GM19324 (cell line): ENCODE measurements around the gene TEX55.
"Not testable (repeated sequence)": the region's sequence is repeated elsewhere in the genome, so short reads cannot be mapped to it uniquely, and the experiment has no call there.

ENCODE experiments used
- ATAC-seq: cut with Tn5 transposase; IDR thresholded peaks from one replicate; pipeline ENCODE4 v1.9.1; 2021; ENCODE audit warnings: mild to moderate bottlenecking, moderate library complexity; ENCODE audit not compliant: unreplicated experiment, low FRiP score

TEX55 gene

DNA sequence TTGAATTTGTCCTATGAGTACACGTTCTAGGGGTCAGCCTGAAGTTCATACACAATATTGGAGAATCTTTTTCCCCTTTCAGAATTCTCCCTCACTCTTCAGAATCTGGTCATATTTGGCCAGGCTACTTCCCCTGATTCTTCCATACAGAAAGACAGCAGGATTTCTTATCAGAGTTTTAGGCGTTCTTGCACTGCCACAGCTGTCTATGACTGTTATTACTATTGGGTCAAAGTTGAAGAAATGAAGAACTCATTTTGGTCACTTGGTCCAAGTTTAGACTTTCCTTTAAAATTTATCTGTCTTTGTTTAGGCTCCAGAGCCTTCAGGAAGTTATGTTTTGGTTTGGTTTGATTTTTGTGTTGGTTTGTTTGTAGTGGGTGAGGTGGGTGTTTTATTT is 12.0 kb downstream of the TEX55 start:
- ATAC-seq: no peak

- no peak for ATAC-seq
Observed at GRCh38 chr3:119160361-119160760, 14.4 kb downstream of the TEX55 start.

- no peak for ATAC-seq
Observed at GRCh38 chr3:119160815-119161214, 14.8 kb downstream of the TEX55 start.

DNA sequence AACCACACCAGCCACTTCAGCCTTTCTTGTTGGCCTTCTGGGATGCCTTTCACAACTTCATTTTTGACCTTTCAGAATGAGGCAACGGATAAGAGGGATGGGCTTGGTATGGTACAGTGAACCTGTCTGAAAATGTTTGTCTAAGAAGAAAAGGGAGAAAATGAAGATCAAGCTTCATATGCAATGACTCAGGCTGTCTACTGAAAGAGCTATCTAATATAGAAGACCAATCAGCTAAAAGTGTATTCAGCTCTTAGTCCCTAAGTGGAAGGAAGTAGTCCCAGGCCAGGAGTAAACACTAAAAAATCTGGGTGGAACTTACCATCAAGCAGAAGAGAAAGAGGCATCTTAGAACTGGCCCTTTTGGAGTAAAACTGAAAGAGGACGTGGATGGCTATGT is 15.3 kb downstream of the TEX55 start:
- ATAC-seq: no peak

DNA sequence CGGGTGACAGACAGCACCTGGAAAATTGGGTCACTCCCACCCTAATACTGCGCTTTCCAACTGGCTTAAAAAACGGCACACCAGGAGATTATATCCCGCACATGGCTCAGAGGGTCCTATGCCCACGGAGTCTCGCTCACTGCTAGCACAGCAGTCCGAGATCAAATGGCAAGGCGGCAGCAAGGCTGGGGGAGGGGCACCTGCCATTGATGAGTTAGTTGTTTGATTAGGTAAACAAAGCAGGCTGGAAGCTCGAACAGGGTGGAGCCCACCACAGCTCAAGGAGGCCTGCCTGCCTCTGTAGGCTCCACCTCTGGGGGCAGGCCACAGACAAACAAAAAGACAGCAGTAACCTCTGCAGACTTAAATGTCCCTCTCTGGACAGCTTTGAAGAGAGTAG is 18.8 kb downstream of the TEX55 start:
- not testable (repeated sequence) for ATAC-seq

- no peak for ATAC-seq
Observed at GRCh38 chr3:119170821-119171220, 24.9 kb downstream of the TEX55 start.

DNA sequence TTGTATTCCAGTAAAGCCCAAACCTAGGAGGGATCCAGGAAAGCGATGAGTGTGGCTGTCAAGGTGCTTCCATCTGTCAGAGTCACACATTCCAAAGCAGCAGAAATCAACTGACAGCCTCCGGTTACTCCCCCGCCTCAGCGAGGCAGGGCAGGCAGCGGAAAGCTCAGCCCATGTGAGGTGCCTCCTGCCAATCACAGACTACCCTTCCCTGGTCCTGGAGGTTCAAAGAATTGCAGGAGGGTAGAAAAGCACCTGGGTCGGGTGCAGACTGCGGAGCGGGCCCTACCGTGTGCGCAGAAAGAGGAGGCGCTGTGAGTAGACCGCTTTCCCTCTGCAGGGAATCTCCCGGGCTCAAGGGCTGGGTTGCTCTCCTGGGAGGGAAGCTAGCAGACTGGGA is 27.4 kb downstream of the TEX55 start, which contains the start of gene UPK1B:
UPK1B (plus strand) TSS at position 274 of the 400 bp plus-strand sequence. CDS start 13,144 bp downstream, outside the sequence.
- no peak for ATAC-seq

- no peak for ATAC-seq
Observed at GRCh38 chr3:119175872-119176756, 30.1 kb downstream of the TEX55 start.

DNA sequence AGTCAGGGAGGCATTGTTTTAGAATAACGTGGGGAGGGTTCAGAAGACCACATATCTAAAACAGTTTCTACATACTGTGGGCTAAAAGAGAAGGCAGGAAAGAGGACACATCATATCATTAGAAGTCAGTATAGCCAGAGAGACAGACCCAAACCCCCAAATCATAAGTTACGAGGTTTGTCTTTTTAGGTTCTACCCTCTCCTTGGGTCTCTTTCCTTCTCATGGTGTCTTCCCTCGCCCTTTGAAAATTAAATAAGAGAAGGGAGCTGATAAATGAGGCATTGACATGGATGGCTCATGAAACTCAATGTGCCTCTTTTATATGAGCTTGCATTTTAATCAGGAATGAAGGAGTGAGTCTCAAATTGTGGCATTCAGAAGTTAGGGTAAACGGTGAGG is 30.8 kb downstream of the TEX55 start:
- no peak for ATAC-seq

- ATAC-seq: no peak
Observed at GRCh38 chr3:119177321-119177720, 31.4 kb downstream of the TEX55 start.

DNA sequence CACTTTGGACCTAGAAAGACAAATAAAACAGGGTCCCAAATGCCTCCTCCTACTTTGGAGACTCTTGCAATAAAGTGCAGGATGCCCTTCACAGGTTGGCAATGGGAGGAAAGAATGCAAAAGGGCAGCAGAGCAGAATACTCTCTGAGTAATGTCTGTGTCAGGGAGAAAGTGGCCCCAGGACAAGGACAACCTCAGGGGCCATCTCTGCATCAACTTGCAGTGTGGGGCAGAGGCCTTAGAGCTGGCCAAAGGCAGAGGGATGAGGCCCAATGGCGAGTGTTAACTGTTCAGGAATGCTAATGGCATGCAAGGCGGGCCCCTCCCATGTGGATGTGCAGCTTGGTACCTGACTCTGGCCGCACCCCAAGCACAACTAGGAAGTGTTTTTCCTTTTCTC is 35.8 kb downstream of the TEX55 start:
- no peak for ATAC-seq

DNA sequence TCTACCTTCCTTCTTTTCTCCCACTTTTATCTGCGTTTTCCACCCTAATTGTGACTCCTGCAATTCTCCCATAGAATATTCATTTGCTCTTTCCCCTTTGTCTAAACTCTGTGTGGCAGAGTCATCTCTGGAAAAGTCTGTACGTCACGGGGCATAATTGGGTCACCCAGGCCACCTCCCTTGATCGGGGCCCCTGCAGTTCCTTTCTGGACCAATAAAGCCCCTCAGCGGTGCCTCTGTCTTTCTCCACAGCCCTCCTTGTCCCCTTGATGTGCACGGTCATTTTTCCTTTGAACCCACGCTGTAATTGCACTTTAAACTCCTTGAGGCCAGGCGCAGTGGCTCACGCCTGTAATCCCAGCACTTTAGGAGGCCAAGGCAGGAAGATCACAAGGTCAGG is 38.1 kb downstream of the TEX55 start:
- no peak for ATAC-seq

DNA sequence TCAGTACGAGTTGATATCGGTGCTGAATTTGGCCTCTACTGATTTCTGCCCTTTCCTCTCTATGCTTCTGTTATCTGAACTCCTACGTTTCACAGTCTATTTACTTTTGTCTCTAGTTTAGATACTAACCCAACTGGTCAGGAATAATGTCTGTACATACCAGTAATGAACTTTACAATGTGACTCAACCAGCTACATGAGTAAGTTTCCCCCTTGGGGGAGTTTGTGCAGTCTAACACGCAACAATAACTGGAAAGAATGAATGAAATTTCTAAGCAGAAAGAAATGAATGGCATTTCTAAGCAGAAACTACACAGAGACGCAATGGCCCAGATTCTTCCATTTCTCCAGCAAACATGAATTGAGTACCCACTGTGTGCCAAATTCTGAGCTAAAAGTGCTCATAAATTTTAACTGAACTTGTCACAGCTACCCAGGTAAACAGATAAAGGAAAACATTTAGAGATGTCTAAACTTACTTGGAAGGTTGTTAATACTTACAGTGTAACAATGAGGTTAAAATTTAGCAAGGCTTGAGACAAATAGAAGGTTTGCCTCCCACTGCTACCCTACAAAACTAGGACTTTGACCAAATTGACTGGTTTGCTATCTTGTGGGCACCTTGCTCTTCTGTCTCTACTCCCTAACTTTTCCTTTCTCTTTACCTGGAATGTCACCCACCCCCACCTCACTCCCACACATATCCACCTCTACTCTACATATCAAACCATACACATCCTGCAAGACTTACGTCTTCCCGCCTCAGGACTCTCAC is 39.0 kb downstream of the TEX55 start:
- ATAC-seq: no peak

GRCh38 chr3:119187266-119187665 is 41.3 kb downstream of the TEX55 start:
- ATAC-seq: no peak

GRCh38 chr3:119191800-119192199 is 45.8 kb downstream of the TEX55 start:
- ATAC-seq: no peak

DNA sequence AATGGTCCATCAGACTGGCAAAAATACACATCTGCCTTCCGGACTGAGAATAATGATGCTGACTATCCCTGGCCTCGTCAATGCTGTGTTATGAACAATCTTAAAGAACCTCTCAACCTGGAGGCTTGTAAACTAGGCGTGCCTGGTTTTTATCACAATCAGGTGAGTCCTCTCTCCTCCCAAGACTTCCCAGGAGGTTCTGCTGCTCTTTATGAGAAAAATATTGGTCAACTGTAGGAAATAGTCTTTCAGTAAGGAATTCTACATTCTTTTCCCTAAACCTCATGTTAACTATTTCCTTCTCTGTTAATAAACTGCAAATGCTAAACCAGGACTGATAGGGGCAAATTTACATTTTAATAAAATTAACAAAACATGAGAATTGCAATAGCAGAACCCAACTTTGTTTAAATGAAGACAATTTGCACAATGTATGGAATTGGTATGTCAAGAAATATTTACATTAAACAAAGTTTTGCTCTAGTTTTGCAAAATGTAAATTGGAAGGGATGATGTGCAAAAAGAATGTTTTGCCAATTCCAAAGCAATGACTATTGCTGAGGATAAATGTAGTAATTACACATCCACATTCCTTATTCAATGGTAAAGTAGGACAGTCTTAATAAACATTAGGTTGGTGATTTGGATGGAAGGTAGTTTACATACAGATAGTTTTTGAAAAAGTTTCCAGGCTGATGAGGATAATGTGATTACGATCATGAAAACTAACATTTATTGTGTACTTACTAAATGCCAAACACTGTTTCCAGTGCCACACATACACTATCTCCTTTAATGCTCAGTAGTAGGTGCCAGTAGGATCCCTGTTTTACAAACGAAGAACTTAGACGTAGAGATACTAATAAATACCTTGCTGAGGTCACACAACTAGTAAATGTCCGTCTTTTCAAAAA is 48.5 kb downstream of the TEX55 start:
- no peak for ATAC-seq

GRCh38 chr3:119195151-119195476 is 49.1 kb downstream of the TEX55 start:
- no peak for ATAC-seq

GRCh38 chr3:119195911-119196310 is 49.9 kb downstream of the TEX55 start:
- no peak for ATAC-seq
